SK-N-SH (cell line): ENCODE results near the gene DNAJC19. TPM values are rescaled to one million over a fixed set of nuclear protein-coding genes. Genes with fewer than 3 reads are reported as not detected.

Experiments
- CTCF ChIA-PET: fragments of 300-600, 350-600 bp; formaldehyde crosslinking; extraction: SDS; loops from one replicate; lab custom pipeline; 2021; lab: Yijun Ruan, JAX
- POLR2A ChIA-PET: fragments of 350-600 bp; sonication (Branson Sonifier 250); formaldehyde crosslinking; extraction: SDS; loops from one replicate; lab custom pipeline; 2020; ENCODE audit warnings: antibody characterized with exemption, inconsistent platforms; lab: Yijun Ruan, JAX
- DNase-seq: peaks from one replicate; pipeline ENCODE4 v3.0.0; 2012
- H2AFZ ChIP-seq: fragments of 200-600 bp; sonication (generic); 2 replicates; pipeline ENCODE4 v1.8.1; 2016; ENCODE audit warnings: antibody characterized with exemption, mild to moderate bottlenecking, low read depth
- H3F3A ChIP-seq: fragments of 200-600 bp; sonication (generic); replicated peaks from 2 replicates; pipeline ENCODE3; 2016; ENCODE audit warnings: antibody characterized with exemption, mild to moderate bottlenecking; ENCODE audit not compliant: insufficient read depth
- H3K27ac ChIP-seq, 2 experiments: fragments of 200-500 bp in 1 of 2; fragments of 200-600 bp in 1 of 2; sonication (Bioruptor generic) in 1 of 2; sonication (generic), shearing (Covaris generic) in 1 of 2; 2 replicates each; pipeline versions ENCODE4 v1.5.1 to v1.6.1; 2014 to 2016; ENCODE audit warnings: low read depth in 2 of 2, inconsistent platforms in 1 of 2, low read length in 1 of 2, mild to moderate bottlenecking in 1 of 2, mixed read lengths in 1 of 2
- H3K27me3 ChIP-seq: fragments of 200-600 bp; sonication (generic), shearing (Covaris generic); 2 replicates; pipeline ENCODE4 v1.6.1; 2016; ENCODE audit warnings: mixed run types; ENCODE audit not compliant: insufficient read depth
- H3K36me3 ChIP-seq, 2 experiments: fragments of 200-500 bp in 1 of 2; fragments of 200-600 bp in 1 of 2; sonication (Bioruptor generic) in 1 of 2; sonication (generic) in 1 of 2; replicated peaks in 1 of 2; 2 replicates each; pipeline versions ENCODE3 to v1.5.1; 2014 to 2016; ENCODE audit warnings: low read length in 1 of 2, mild to moderate bottlenecking in 1 of 2; ENCODE audit not compliant: insufficient read depth in 2 of 2, control insufficient read depth in 1 of 2
- H3K4me1 ChIP-seq, 2 experiments: fragments of 200-500 bp in 1 of 2; fragments of 200-600 bp in 1 of 2; sonication (Bioruptor generic) in 1 of 2; sonication (generic), shearing (Covaris generic) in 1 of 2; 2 replicates each; pipeline versions ENCODE4 v1.5.1 to v1.6.1; 2014 to 2016; ENCODE audit warnings: low read depth in 1 of 2, low read length in 1 of 2, mixed run types in 1 of 2; ENCODE audit not compliant: insufficient read depth in 2 of 2, control insufficient read depth in 1 of 2
- H3K4me2 ChIP-seq: fragments of 200-600 bp; sonication (generic), shearing (Covaris generic); 2 replicates; pipeline ENCODE4 v1.6.1; 2017; ENCODE audit warnings: mixed run types
- H3K4me3 ChIP-seq, 2 experiments: fragments of 200-500 bp in 1 of 2; fragments of 200-600 bp in 1 of 2; sonication (Bioruptor generic) in 1 of 2; sonication (generic), shearing (Covaris generic) in 1 of 2; 2 replicates each; pipeline versions ENCODE4 v1.5.1 to v1.8.1; 2014 to 2016; ENCODE audit warnings: low read depth in 2 of 2, inconsistent platforms in 1 of 2, low read length in 1 of 2, mild to moderate bottlenecking in 1 of 2, mixed read lengths in 1 of 2, moderate library complexity in 1 of 2
- H3K79me2 ChIP-seq: fragments of 200-600 bp; sonication (generic); 2 replicates; pipeline ENCODE4 v1.8.1; 2017; ENCODE audit warnings: mild to moderate bottlenecking; ENCODE audit not compliant: insufficient read depth
- H3K9ac ChIP-seq: fragments of 200-600 bp; sonication (generic); 2 replicates; pipeline ENCODE4 v1.6.1; 2017; ENCODE audit warnings: mixed run types
- H3K9me2 ChIP-seq: fragments of 200-600 bp; sonication (generic); 2 replicates; pipeline ENCODE4 v1.6.1; 2017; ENCODE audit warnings: mixed run types
- H3K9me3 ChIP-seq: fragments of 200-600 bp; sonication (generic); 2 replicates; pipeline ENCODE4 v1.6.1; 2017; ENCODE audit warnings: mixed run types, mild to moderate bottlenecking, moderate library complexity
- H4K20me1 ChIP-seq: fragments of 200-600 bp; sonication (generic); 2 replicates; pipeline ENCODE4 v1.6.1; 2017; ENCODE audit warnings: mild to moderate bottlenecking, mixed run types; ENCODE audit not compliant: insufficient read depth
- CHD2 ChIP-seq: fragments of 150-350 bp; IDR thresholded peaks from 2 replicates; pipeline ENCODE4 v1.6.1; 2018; ENCODE audit warnings: low read length; ENCODE audit not compliant: partially characterized antibody
- ELF1 ChIP-seq: IDR thresholded peaks from 2 replicates; pipeline ENCODE4 v1.4.0; 2012
- EP300 ChIP-seq, 2 experiments: IDR thresholded peaks; 2 replicates each; pipeline versions ENCODE4 v1.4.0 to v1.6.1; 2012; ENCODE audit warnings: borderline replicate concordance in 1 of 2, low read depth in 1 of 2, low read length in 1 of 2
- FOSL2 ChIP-seq: IDR thresholded peaks from 2 replicates; pipeline ENCODE4 v1.4.0; 2012; ENCODE audit warnings: low read depth, mild to moderate bottlenecking, moderate library complexity, borderline replicate concordance
- FOXJ3 ChIP-seq: sonication (generic); formaldehyde crosslinking; IDR thresholded peaks from 2 replicates; pipeline ENCODE4 v1.5.1; 2020; ENCODE audit warnings: mild to moderate bottlenecking, missing genetic modification reagents
- FOXM1 ChIP-seq: IDR thresholded peaks from 2 replicates; pipeline ENCODE4 v1.4.0; 2012; ENCODE audit warnings: low read depth, mild to moderate bottlenecking
- GABPA ChIP-seq: IDR thresholded peaks from 2 replicates; pipeline ENCODE4 v1.4.0; 2012; ENCODE audit warnings: low read depth, mild to moderate bottlenecking
- GATA2 ChIP-seq: sonication (generic); formaldehyde crosslinking; IDR thresholded peaks from 2 replicates; pipeline ENCODE4 v1.5.0; 2020; ENCODE audit warnings: mild to moderate bottlenecking, missing genetic modification reagents
- IRF3 ChIP-seq: fragments of 150-350 bp; IDR thresholded peaks from 2 replicates; pipeline ENCODE4 v1.6.1; 2016; ENCODE audit warnings: mild to moderate bottlenecking, low read depth, low read length
- JUND ChIP-seq: IDR thresholded peaks from 2 replicates; pipeline ENCODE4 v1.4.0; 2012
- MEF2A ChIP-seq: IDR thresholded peaks from 2 replicates; pipeline ENCODE4 v1.4.0; 2012; ENCODE audit warnings: low read depth, borderline replicate concordance
- NFIC ChIP-seq: IDR thresholded peaks from 2 replicates; pipeline ENCODE4 v1.4.0; 2012; ENCODE audit warnings: borderline replicate concordance
- NRF1 ChIP-seq: IDR thresholded peaks from 2 replicates; pipeline ENCODE4 v1.6.1; 2012; ENCODE audit warnings: low read depth, mild to moderate bottlenecking, low read length
- TAF1 ChIP-seq: IDR thresholded peaks from 2 replicates; pipeline ENCODE4 v1.6.1; 2012; ENCODE audit warnings: low read depth, mild to moderate bottlenecking, low read length, moderate library complexity, borderline replicate concordance
- TCF12 ChIP-seq: IDR thresholded peaks from 2 replicates; pipeline ENCODE4 v1.4.0; 2012
- USF2 ChIP-seq: fragments of 150-350 bp; IDR thresholded peaks from 2 replicates; pipeline ENCODE4 v1.6.1; 2017; ENCODE audit warnings: antibody characterized with exemption, low read length, low read depth, borderline replicate concordance
- polyA plus RNA-seq, 3 experiments: library from polyadenylated mRNA; depleted of rRNA; stranded (reverse); fragments of >200 nt; gene quantifications; 2 replicates each; pipeline ENCODE4 v1.2.3, GENCODE V29; 2012
- TF ChIP-seq, protein P1 (sequence below): fragments of 200-600 bp; sonication (generic); IDR thresholded peaks from 2 replicates; pipeline ENCODE4 v1.6.1; 2017; ENCODE audit warnings: antibody characterized with exemption, mild to moderate bottlenecking, moderate library complexity
- TF ChIP-seq, protein P2 (sequence below): IDR thresholded peaks from 2 replicates; pipeline ENCODE4 v1.4.0; 2012; ENCODE audit warnings: low read depth, borderline replicate concordance

DNAJC19 gene
- polyA plus RNA-seq, 1 of the 3 experiments (the other 2 are of a cell fraction) = 56.7 TPM

- TF ChIP-seq, protein P1, sequence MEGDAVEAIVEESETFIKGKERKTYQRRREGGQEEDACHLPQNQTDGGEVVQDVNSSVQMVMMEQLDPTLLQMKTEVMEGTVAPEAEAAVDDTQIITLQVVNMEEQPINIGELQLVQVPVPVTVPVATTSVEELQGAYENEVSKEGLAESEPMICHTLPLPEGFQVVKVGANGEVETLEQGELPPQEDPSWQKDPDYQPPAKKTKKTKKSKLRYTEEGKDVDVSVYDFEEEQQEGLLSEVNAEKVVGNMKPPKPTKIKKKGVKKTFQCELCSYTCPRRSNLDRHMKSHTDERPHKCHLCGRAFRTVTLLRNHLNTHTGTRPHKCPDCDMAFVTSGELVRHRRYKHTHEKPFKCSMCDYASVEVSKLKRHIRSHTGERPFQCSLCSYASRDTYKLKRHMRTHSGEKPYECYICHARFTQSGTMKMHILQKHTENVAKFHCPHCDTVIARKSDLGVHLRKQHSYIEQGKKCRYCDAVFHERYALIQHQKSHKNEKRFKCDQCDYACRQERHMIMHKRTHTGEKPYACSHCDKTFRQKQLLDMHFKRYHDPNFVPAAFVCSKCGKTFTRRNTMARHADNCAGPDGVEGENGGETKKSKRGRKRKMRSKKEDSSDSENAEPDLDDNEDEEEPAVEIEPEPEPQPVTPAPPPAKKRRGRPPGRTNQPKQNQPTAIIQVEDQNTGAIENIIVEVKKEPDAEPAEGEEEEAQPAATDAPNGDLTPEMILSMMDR = no peak
- TF ChIP-seq FOSL2 (no peak), FOXM1 (no peak), TCF12 (no peak), MEF2A (no peak), JUND (no peak), USF2 (no peak)
- TF ChIP-seq, protein P2, sequence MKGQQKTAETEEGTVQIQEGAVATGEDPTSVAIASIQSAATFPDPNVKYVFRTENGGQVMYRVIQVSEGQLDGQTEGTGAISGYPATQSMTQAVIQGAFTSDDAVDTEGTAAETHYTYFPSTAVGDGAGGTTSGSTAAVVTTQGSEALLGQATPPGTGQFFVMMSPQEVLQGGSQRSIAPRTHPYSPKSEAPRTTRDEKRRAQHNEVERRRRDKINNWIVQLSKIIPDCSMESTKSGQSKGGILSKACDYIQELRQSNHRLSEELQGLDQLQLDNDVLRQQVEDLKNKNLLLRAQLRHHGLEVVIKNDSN = no peak
These were observed 7.6 kb downstream of the DNAJC19 start (continued) for GRCh38 chr3:180981912-180982311.

GRCh38 chr3:180980611-180981010 is 8.9 kb downstream of the DNAJC19 start:
- peaks cover 29% of the 10 kb centered on the region for H3F3A ChIP-seq
- ChIA-PET CTCF (interaction anchor here (0.9 to 1.3 kb wide), 2 partner anchors 11 to 19 kb away, joined by 3 read pairs; no protein-coding TSS in a partner anchor), POLR2A (no interaction called here)
- H3K36me3 ChIP-seq = peaks cover 67 to 86% of the 10 kb centered on the region in 2 experiments
- no peak overlapping the region for H3K9ac ChIP-seq
- no peaks in the 10 kb centered on the region for H3K9me3 ChIP-seq
- H3K9me2 ChIP-seq = no peaks in the 10 kb centered on the region
- no peaks in the 10 kb centered on the region for H3K4me1 ChIP-seq
- H2AFZ ChIP-seq = no peak overlapping the region
- TF ChIP-seq CHD2 = no peak
- TF ChIP-seq EP300 (IDR thresholded peaks at IDR 0.05; ENCODE audit: borderline replicate concordance in 1 of 2, low read depth in 1 of 2, low read length in 1 of 2) = no peak
- TF ChIP-seq TAF1 = no peak
- TF ChIP-seq NFIC = no peak
- no peak for TF ChIP-seq ELF1
- TF ChIP-seq IRF3 = no peak
- no peak for TF ChIP-seq GATA2 (CRISPR knock-in tag)
- TF ChIP-seq, protein P1 = no peak
- no peak for TF ChIP-seq MEF2A
- no peak for TF ChIP-seq GABPA
- TF ChIP-seq USF2 = no peak
- no peak for TF ChIP-seq NRF1
- TF ChIP-seq FOXJ3 (CRISPR knock-in tag) = no peak
- peaks cover 6% of the 10 kb centered on the region; the same call in 1 of the 2 replicates for H3K79me2 ChIP-seq
- no peaks in the 10 kb centered on the region for H4K20me1 ChIP-seq
- no peak for DNase-seq
- peak overlapping the region in 1 of 2 experiments; percentile 36; a peak in 2 of 4 replicates for H3K27ac ChIP-seq
- H3K4me2 ChIP-seq = no peak overlapping the region
- H3K27me3 ChIP-seq = no peaks in the 10 kb centered on the region
- H3K4me3 ChIP-seq = no peak overlapping the region
